ENCODE data around the gene PRSS53.

Gene PRSS53

DNA sequence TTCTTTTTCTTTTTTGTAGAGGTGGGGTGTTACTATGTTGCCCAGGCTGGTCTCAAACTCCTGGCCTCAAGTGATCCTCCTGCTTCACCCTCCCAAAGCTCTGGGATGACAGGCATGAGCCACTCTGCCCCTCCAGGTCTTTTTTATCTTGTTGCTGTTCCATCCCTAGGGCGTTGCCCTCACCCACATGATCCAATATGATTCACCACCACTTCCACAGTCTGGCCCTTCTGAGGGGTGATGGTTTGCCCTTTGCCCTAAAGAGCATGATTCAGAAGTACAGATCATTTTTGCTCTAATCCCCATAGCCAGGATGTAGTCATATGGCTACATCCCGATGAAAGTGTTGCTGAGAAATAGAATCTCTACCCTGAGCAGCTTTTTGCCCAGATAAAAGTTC lies 36.6 kb downstream of the PRSS53 start:
- H3K9me3 ChIP-seq (ENCODE audit: insufficient read depth, low read length, severe bottlenecking), result no peaks in the 10 kb centered on the region
- no peaks in the 10 kb centered on the region for H3K4me1 ChIP-seq (ENCODE audit: insufficient read depth, low read length)
- H3K79me2 ChIP-seq (ENCODE audit: insufficient read depth, low read length), result no peaks in the 10 kb centered on the region
- no peak overlapping the region for H2AFZ ChIP-seq (ENCODE audit: low read depth, low read length)
- H3K4me3 ChIP-seq (ENCODE audit: low read depth in 1 of 2, low read length in 2 of 2), result no peak overlapping the region
- no peak overlapping the region for H3K27ac ChIP-seq (ENCODE audit: low read length)
- no peak overlapping the region for H3K4me2 ChIP-seq (ENCODE audit: insufficient read depth, low read length)
- no peak for ATAC-seq (ENCODE audit: insufficient read depth, low read depth)
- DNase-seq, result no peak
- no peak overlapping the region for H3K9ac ChIP-seq (ENCODE audit: low read depth, low read length)
- H3K27me3 ChIP-seq (ENCODE audit: insufficient read depth, low read length, poor library complexity), result no peaks in the 10 kb centered on the region
- no peaks in the 10 kb centered on the region for H3K36me3 ChIP-seq (ENCODE audit: insufficient read depth, low read length)
- no peaks in the 10 kb centered on the region for H4K20me1 ChIP-seq (ENCODE audit: insufficient read depth, low read length)
- TF ChIP-seq EZH2 (IDR thresholded peaks at IDR 0.05; ENCODE audit: borderline replicate concordance, low read depth, low read length, severe bottlenecking), result no peak
- TF ChIP-seq, protein P1, sequence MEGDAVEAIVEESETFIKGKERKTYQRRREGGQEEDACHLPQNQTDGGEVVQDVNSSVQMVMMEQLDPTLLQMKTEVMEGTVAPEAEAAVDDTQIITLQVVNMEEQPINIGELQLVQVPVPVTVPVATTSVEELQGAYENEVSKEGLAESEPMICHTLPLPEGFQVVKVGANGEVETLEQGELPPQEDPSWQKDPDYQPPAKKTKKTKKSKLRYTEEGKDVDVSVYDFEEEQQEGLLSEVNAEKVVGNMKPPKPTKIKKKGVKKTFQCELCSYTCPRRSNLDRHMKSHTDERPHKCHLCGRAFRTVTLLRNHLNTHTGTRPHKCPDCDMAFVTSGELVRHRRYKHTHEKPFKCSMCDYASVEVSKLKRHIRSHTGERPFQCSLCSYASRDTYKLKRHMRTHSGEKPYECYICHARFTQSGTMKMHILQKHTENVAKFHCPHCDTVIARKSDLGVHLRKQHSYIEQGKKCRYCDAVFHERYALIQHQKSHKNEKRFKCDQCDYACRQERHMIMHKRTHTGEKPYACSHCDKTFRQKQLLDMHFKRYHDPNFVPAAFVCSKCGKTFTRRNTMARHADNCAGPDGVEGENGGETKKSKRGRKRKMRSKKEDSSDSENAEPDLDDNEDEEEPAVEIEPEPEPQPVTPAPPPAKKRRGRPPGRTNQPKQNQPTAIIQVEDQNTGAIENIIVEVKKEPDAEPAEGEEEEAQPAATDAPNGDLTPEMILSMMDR (IDR thresholded peaks at IDR 0.05; ENCODE audit: borderline replicate concordance, extremely low read depth, low read length, poor library complexity, severe bottlenecking), result no peak

DNA sequence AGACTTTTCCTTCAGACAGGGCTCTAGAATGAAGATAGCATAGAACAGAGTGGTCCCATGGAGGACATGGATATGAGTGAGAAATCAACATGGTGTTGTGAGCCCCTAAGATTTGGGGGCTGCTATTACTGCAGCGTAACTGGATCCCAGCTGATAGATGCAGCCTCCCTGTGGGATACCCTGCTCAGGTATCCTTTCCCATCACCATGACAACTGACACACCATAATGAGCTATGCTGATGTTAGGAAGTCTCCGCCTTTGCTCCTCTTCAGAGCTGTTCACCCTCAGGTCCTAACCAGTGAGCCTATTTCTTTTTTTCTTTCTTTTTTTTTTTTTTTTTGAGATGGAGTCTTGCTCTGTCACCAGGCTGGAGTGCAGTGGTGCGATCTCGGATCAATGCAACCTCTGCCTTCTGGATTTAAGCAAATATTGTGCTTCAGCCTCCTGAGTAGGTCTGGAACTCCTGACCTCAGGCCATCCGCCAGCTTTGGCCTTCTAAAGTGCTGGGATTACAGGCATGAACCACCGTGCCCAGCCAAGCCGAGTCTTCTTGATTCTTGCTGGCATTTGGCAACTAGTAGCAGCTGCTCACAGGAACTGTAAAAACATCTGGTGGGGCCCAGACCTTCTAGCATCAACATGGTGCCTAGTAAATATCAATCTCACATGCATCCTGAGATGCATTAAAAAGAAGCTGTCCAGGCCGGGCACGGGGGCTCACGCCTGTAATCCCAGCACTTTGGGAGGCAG lies 38.3 kb downstream of the PRSS53 start:
- no peak for ATAC-seq (ENCODE audit: insufficient read depth, low read depth)
- H3K27ac ChIP-seq (ENCODE audit: low read length), result no peak overlapping the region
- H3K4me2 ChIP-seq (ENCODE audit: insufficient read depth, low read length), result no peak overlapping the region
- no peak overlapping the region for H3K9ac ChIP-seq (ENCODE audit: low read depth, low read length)
- H2AFZ ChIP-seq (ENCODE audit: low read depth, low read length), result no peak overlapping the region
- no peaks in the 10 kb centered on the region for H3K27me3 ChIP-seq (ENCODE audit: insufficient read depth, low read length, poor library complexity)
- no peaks in the 10 kb centered on the region for H3K4me1 ChIP-seq (ENCODE audit: insufficient read depth, low read length)
- H3K36me3 ChIP-seq (ENCODE audit: insufficient read depth, low read length), result no peaks in the 10 kb centered on the region
- no peak overlapping the region for H3K4me3 ChIP-seq (ENCODE audit: low read depth in 1 of 2, low read length in 2 of 2)
- no peaks in the 10 kb centered on the region for H3K9me3 ChIP-seq (ENCODE audit: insufficient read depth, low read length, severe bottlenecking)
- no peaks in the 10 kb centered on the region for H3K79me2 ChIP-seq (ENCODE audit: insufficient read depth, low read length)
- no peaks in the 10 kb centered on the region for H4K20me1 ChIP-seq (ENCODE audit: insufficient read depth, low read length)
- no peak for DNase-seq
- TF ChIP-seq EZH2 (IDR thresholded peaks at IDR 0.05; ENCODE audit: borderline replicate concordance, low read depth, low read length, severe bottlenecking), result no peak
- TF ChIP-seq, protein P1 (IDR thresholded peaks at IDR 0.05; ENCODE audit: borderline replicate concordance, extremely low read depth, low read length, poor library complexity, severe bottlenecking), result no peak

DNA sequence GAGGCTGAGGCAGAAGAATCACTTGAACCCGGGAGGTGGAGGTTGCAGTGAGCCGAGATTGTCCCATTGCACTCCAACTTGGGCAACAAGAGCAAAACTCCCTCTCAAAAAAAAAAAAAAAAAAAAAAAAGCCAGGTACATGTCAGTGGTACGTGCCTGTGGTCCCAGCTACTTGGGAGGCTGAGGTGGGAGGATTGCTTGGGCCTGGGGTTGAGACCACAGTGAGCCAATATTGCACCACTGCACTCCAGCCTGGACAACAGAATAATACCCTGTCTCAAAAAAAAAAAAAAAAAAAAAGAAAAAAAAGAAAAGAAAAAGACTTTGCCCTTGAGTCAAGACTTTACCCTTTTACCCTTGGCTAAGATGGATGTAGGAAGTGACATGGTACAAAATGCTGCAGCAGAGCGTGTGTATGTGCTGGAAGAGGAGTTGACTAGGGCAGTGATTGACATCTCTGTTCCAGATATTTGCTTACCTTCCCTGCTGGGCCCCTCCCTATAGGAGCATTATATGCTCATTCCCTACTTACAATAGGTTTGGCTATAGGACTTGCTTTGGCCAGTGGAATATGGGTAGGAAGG lies 44.8 kb downstream of the PRSS53 start:
- Histone ChIP-seq H3K27ac (ENCODE audit: low read length) (no peak overlapping the region), H3K4me2 (ENCODE audit: insufficient read depth, low read length) (no peak overlapping the region), H3K27me3 (ENCODE audit: insufficient read depth, low read length, poor library complexity) (no peaks in the 10 kb centered on the region), H3K36me3 (ENCODE audit: insufficient read depth, low read length) (peaks cover 24% of the 10 kb centered on the region), H4K20me1 (ENCODE audit: insufficient read depth, low read length) (no peaks in the 10 kb centered on the region), H3K9ac (ENCODE audit: low read depth, low read length) (no peak overlapping the region), H3K79me2 (ENCODE audit: insufficient read depth, low read length) (no peaks in the 10 kb centered on the region), H3K4me1 (ENCODE audit: insufficient read depth, low read length) (no peaks in the 10 kb centered on the region), H2AFZ (ENCODE audit: low read depth, low read length) (no peak overlapping the region), H3K4me3 (ENCODE audit: low read depth in 1 of 2, low read length in 2 of 2) (no peak overlapping the region), H3K9me3 (ENCODE audit: insufficient read depth, low read length, severe bottlenecking) (no peaks in the 10 kb centered on the region)
- ATAC-seq (ENCODE audit: insufficient read depth, low read depth), result no peak
- TF ChIP-seq, protein P1 (IDR thresholded peaks at IDR 0.05; ENCODE audit: borderline replicate concordance, extremely low read depth, low read length, poor library complexity, severe bottlenecking), result no peak
- no peak for TF ChIP-seq EZH2 (IDR thresholded peaks at IDR 0.05; ENCODE audit: borderline replicate concordance, low read depth, low read length, severe bottlenecking)
- no peak for DNase-seq
